ENCODE results near the gene ABI3.
"Not testable (repeated sequence)": the region's sequence is repeated elsewhere in the genome, so short reads cannot be mapped to it uniquely, and the experiment has no call there.

The ABI3 gene

GRCh38 chr17:49258394-49258793 is 47.9 kb downstream of the ABI3 start:
- no peak for DNase-seq

- no peak for DNase-seq
These were observed 49.1 kb downstream of the ABI3 start for GRCh38 chr17:49259663-49260010.

DNA sequence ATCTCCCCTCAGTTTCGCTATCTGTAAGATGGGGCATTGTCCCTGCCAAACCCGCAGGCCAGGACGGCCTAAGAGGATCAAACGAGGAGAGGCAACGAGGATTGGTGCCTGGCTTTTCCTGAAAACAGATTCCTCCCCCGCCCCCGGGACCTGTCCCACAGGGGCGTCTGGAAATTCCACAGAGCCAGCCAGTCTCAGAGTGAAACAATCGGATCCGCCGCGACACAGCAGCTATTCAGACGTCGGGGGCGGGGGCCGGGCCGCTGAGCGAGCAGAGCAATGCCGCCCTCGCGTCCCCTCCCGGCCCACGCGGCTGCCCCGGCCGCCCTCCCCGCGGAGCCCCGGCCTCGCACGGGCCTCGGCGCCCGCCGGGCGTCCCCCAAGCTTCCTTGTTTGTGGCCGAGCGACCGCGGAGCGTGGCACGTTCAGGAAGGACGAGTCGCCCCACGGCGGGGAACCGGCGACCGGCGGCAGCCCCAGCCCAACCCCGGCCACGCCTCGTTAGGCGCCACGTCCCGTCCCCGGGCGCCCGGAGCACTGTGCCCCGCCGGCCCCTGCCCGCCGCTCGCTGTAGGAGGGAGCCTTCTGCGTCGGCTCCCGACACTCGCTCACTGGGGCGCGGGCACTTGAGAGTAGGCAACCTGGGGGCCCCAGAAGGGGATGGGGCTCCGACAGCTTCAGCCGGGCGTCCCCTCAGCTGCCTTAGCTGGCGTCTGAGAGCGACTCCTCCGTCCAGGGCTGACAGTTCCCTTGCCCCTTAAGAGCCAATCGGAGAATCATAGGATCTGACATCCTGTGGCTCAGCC is 49.7 kb downstream of the ABI3 start:
- peak; percentile 46 to 54 for DNase-seq

- no peak for DNase-seq
These were observed 50.3 kb downstream of the ABI3 start for GRCh38 chr17:49260817-49261291.

- not testable (repeated sequence) for DNase-seq
These were observed 51.0 kb downstream of the ABI3 start for GRCh38 chr17:49261540-49261939.

DNA sequence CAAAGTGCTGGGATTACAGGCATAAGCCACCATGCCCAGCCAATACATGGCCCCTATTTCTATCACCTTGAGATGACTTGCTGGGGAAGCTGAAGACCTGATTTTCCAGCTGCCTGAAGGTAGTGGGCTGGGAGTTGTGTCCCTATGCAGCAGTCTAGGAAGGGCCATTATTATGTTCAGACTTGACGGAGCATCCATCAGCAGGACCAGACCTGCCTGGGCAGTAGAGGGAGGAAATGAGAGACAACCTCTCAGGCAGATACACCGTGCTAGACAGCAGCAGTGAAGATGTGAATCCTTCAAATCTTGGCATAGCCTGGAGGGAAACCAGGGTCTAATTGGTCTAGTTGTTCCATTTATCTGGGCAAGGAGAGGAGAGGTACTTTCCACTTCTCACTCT is 55.7 kb downstream of the ABI3 start:
- DNase-seq = no peak

DNA sequence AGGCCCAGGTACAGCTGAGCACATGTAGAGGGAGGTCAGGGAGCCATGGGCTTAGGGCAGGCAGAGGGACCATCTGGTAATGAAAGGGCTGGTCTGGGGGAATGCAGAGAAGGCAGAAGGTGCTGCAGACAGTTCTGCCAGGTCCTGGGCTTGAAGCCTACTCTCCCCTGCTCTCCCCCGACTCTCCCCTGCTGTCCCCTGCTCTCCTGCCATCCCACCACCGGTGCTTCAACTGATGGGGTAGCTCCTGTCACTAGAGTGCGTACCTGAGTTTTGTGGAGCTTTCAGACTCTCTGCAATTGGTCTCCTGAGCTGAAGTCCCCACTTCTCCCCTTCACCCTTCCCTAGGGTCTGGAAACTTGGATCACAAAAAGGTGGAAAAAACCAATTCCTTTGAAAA is 57.4 kb downstream of the ABI3 start:
- no peak for DNase-seq

DNA sequence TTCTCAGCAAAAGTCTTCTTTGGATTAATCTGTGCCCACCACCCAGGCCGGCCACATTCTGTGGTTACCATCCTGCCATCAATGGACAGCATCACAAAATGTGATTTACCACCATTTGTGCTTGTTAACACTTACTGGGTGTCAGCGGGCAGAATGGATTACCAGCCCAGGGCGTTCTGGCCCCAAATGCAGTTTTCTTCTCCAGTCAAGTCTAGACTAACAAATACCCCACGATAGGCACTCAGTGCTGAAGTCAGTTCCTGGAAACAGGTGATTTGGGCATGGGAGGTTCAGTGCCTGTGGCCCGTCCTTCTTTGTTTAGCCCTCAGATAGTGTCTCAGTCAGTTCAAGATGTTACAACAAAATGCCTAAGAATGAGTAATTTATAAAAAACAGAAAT is 58.8 kb downstream of the ABI3 start:
- no peak for DNase-seq

Measured in CD4-positive, alpha-beta T cell treated with Interleukin-1 beta for 1 hour (primary cell).